IPS-18a (cell line): ENCODE measurements around the gene TMEM120B.

Source experiments
- H3K27ac ChIP-seq: one replicate; pipeline ENCODE4 v1.5.1; 2013; ENCODE audit warnings: low read length
- H3K27me3 ChIP-seq: one replicate; pipeline ENCODE4 v1.6.1; 2013; ENCODE audit warnings: mild to moderate bottlenecking, low read length; ENCODE audit not compliant: control insufficient read depth, insufficient read depth
- H3K36me3 ChIP-seq: one replicate; pipeline ENCODE4 v1.6.1; 2013; ENCODE audit warnings: low read depth, low read length; ENCODE audit not compliant: control insufficient read depth
- H3K4me1 ChIP-seq: one replicate; pipeline ENCODE4 v1.6.1; 2013; ENCODE audit warnings: low read depth, low read length; ENCODE audit not compliant: control insufficient read depth
- H3K4me3 ChIP-seq: one replicate; pipeline ENCODE4 v1.5.1; 2013; ENCODE audit warnings: low read length
- H3K9ac ChIP-seq: one replicate; pipeline ENCODE4 v1.6.1; 2013; ENCODE audit warnings: mild to moderate bottlenecking, low read length, moderate library complexity
- H3K9me3 ChIP-seq: one replicate; pipeline ENCODE4 v1.6.1; 2013; ENCODE audit warnings: low read depth, low read length; ENCODE audit not compliant: control insufficient read depth

Gene TMEM120B

GRCh38 chr12:121797937-121798786 lies 85.6 kb downstream of the TMEM120B start:
- no peaks in the 10 kb centered on the region for H3K27me3 ChIP-seq
- no peaks in the 10 kb centered on the region for H3K36me3 ChIP-seq
- no peak overlapping the region for H3K27ac ChIP-seq
- H3K4me1 ChIP-seq = peaks cover 29% of the 10 kb centered on the region
- peak overlapping the region; percentile 46 for H3K4me3 ChIP-seq
- H3K9ac ChIP-seq = no peak overlapping the region
- no peaks in the 10 kb centered on the region for H3K9me3 ChIP-seq

- peak overlapping the region; percentile 46 for H3K4me3 ChIP-seq
- H3K27ac ChIP-seq = no peak overlapping the region
These were observed 86.2 kb downstream of the TMEM120B start for GRCh38 chr12:121798787-121799155.

GRCh38 chr12:121799156-121799841 lies 86.7 kb downstream of the TMEM120B start:
- no peaks in the 10 kb centered on the region for H3K36me3 ChIP-seq
- H3K4me1 ChIP-seq = peaks cover 27% of the 10 kb centered on the region
- H3K4me3 ChIP-seq = peak overlapping the region; percentile 77
- no peaks in the 10 kb centered on the region for H3K9me3 ChIP-seq
- peak overlapping the region; percentile 80 for H3K9ac ChIP-seq
- no peak overlapping the region for H3K27ac ChIP-seq
- no peaks in the 10 kb centered on the region for H3K27me3 ChIP-seq

More at GRCh38 chr12:121798787-121799155, 86.2 kb downstream of the TMEM120B start:
- H3K9ac ChIP-seq = no peak overlapping the region
- H3K9me3 ChIP-seq = no peaks in the 10 kb centered on the region
- no peaks in the 10 kb centered on the region for H3K36me3 ChIP-seq
- H3K27me3 ChIP-seq = no peaks in the 10 kb centered on the region
- H3K4me1 ChIP-seq = peaks cover 29% of the 10 kb centered on the region

GRCh38 chr12:121799842-121800693 lies 87.5 kb downstream of the TMEM120B start:
- peak overlapping the region; percentile 42 for H3K27ac ChIP-seq
- H3K36me3 ChIP-seq = no peaks in the 10 kb centered on the region
- H3K27me3 ChIP-seq = no peaks in the 10 kb centered on the region
- H3K4me3 ChIP-seq = peak overlapping the region; percentile 77
- no peaks in the 10 kb centered on the region for H3K9me3 ChIP-seq
- H3K9ac ChIP-seq = peak overlapping the region; percentile 80
- H3K4me1 ChIP-seq = peaks cover 22% of the 10 kb centered on the region

GRCh38 chr12:121800694-121801594 lies 88.4 kb downstream of the TMEM120B start:
- Histone ChIP-seq H3K9ac (peak overlapping the region; percentile 96), H3K4me1 (peaks cover 25% of the 10 kb centered on the region)

GRCh38 chr12:121801595-121802484 lies 89.3 kb downstream of the TMEM120B start:
- H3K27me3 ChIP-seq = no peaks in the 10 kb centered on the region
- no peaks in the 10 kb centered on the region for H3K36me3 ChIP-seq
- no peaks in the 10 kb centered on the region for H3K9me3 ChIP-seq
- H3K4me1 ChIP-seq = peaks cover 34% of the 10 kb centered on the region
- peak overlapping the region; percentile 96 for H3K9ac ChIP-seq
- H3K4me3 ChIP-seq = peak overlapping the region; percentile 77
- peak overlapping the region; percentile 95 for H3K27ac ChIP-seq

More at GRCh38 chr12:121800694-121801594, 88.4 kb downstream of the TMEM120B start:
- no peaks in the 10 kb centered on the region for H3K27me3 ChIP-seq
- peak overlapping the region; percentile 77 for H3K4me3 ChIP-seq
- no peaks in the 10 kb centered on the region for H3K36me3 ChIP-seq
- no peaks in the 10 kb centered on the region for H3K9me3 ChIP-seq
- H3K27ac ChIP-seq = peak overlapping the region; percentile 95

- Histone ChIP-seq H3K27me3 (no peaks in the 10 kb centered on the region), H3K9me3 (no peaks in the 10 kb centered on the region), H3K4me3 (peak overlapping the region; percentile 77), H3K27ac (peak overlapping the region; percentile 95), H3K9ac (peak overlapping the region; percentile 96), H3K36me3 (no peaks in the 10 kb centered on the region), H3K4me1 (peaks cover 31% of the 10 kb centered on the region)
These were observed 89.9 kb downstream of the TMEM120B start for GRCh38 chr12:121802485-121802842.

- Histone ChIP-seq H3K4me1 (peaks cover 25% of the 10 kb centered on the region), H3K27me3 (no peaks in the 10 kb centered on the region), H3K4me3 (peak overlapping the region; percentile 77), H3K27ac (peak overlapping the region; percentile 95), H3K36me3 (peaks cover 2% of the 10 kb centered on the region), H3K9me3 (no peaks in the 10 kb centered on the region), H3K9ac (peak overlapping the region; percentile 96)
These were observed 90.5 kb downstream of the TMEM120B start for GRCh38 chr12:121802843-121803698.

- no peaks in the 10 kb centered on the region for H3K9me3 ChIP-seq
- H3K9ac ChIP-seq = peak within 1 kb of the TSS; percentile 96
- peaks cover 7% of the 10 kb centered on the region for H3K36me3 ChIP-seq
- peak within 1 kb of the TSS; percentile 81 for H3K4me3 ChIP-seq
- H3K27me3 ChIP-seq = no peaks in the 10 kb centered on the region
- peaks cover 16% of the 10 kb centered on the region for H3K4me1 ChIP-seq
- H3K27ac ChIP-seq = peak within 1 kb of the TSS; percentile 95
These were observed 91.4 kb downstream of the TMEM120B start, which contains the start of gene SETD1B for GRCh38 chr12:121803861-121804416. SETD1B (plus strand) TSS chr12:121804009; CDS start chr12:121804738, 729 bp downstream.
